Lung (tissue), 12 donors: ENCODE measurements around the gene ZSCAN20. TPM values are rescaled to one million over a fixed set of nuclear protein-coding genes. Genes with fewer than 3 reads are reported as not detected.

Experiments
- ATAC-seq: fragments of 200-7000 bp; cut with Tn5 transposase; one replicate; pipeline ENCODE4 v1.9.1; 2020; ENCODE audit warnings: moderate number of reproducible peaks; ENCODE audit not compliant: insufficient read depth, low FRiP score
- DNase-seq, 3 donors: peaks; one replicate each; pipeline ENCODE4 v3.0.0-alpha.2; 2013 to 2017
- H3K27ac ChIP-seq, 2 donors: one replicate each; pipeline ENCODE4 v1.5.1; 2013; ENCODE audit warnings: mild to moderate bottlenecking in 2 of 2, moderate library complexity in 2 of 2, control low read depth in 1 of 2, inconsistent platforms in 1 of 2, low read depth in 1 of 2, low read length in 1 of 2
- H3K27me3 ChIP-seq, 3 donors: one replicate each; pipeline ENCODE4 v1.5.1; 2013; ENCODE audit warnings: low read length in 2 of 3; ENCODE audit not compliant: control insufficient read depth in 3 of 3, insufficient read depth in 3 of 3
- H3K36me3 ChIP-seq, 4 donors: one replicate each; pipeline ENCODE4 v1.5.1; 2013; ENCODE audit warnings: low read length in 4 of 4, mild to moderate bottlenecking in 1 of 4, moderate library complexity in 1 of 4; ENCODE audit not compliant: control insufficient read depth in 4 of 4, insufficient read depth in 4 of 4
- H3K4me1 ChIP-seq, 5 donors: one replicate each; pipeline ENCODE4 v1.5.1; 2013; ENCODE audit warnings: low read length in 5 of 5, mild to moderate bottlenecking in 2 of 5, moderate library complexity in 1 of 5; ENCODE audit not compliant: control insufficient read depth in 5 of 5, insufficient read depth in 5 of 5
- H3K4me3 ChIP-seq: one replicate; pipeline ENCODE4 v1.5.1; 2013; ENCODE audit warnings: mild to moderate bottlenecking, control low read depth, moderate library complexity
- H3K9ac ChIP-seq, 2 donors: one replicate each; pipeline ENCODE4 v1.5.1; 2013; ENCODE audit warnings: low read length in 2 of 2, control low read depth in 1 of 2; ENCODE audit not compliant: insufficient read depth in 1 of 2
- H3K9me3 ChIP-seq, 4 donors: one replicate each; pipeline ENCODE4 v1.5.1; 2013; ENCODE audit warnings: low read length in 3 of 4, mild to moderate bottlenecking in 1 of 4, moderate library complexity in 1 of 4; ENCODE audit not compliant: control insufficient read depth in 4 of 4, insufficient read depth in 3 of 4
- CTCF ChIP-seq: IDR thresholded peaks from 2 replicates; pipeline ENCODE4 v1.5.1; 2012; ENCODE audit warnings: mild to moderate bottlenecking; ENCODE audit errors: control extremely low read depth, extremely low read depth
- WGBS, 2 donors: extraction: QIAGEN DNeasy Blood & Tissue Kit; methylation state at CpG; one replicate each; pipeline ENCODE4 v1.1.7; 2013; 5-methylcytosine and 5-hydroxymethylcytosine counted together
- polyA plus RNA-seq, 2 donors: library from polyadenylated mRNA; stranded (reverse); fragments of 200-250 nt; gene quantifications; one replicate each; pipeline ENCODE4 v1.2.1, GENCODE V29; 2013
- total RNA-seq, 2 donors: library from RNA; depleted of rRNA in 1 of 2; stranded (reverse); fragments of >200 nt in 1 of 2; gene quantifications; one replicate each; pipeline ENCODE4 v1.2.1, GENCODE V29; 2014 to 2021
- donor health status: control.
- donor health status: control.
- donor health status: Bipolar disorder and iron deficiency.
- donor health status: healthy.
- donor health status: DM: yes; HTN: yes; CAD: no.

ZSCAN20 gene
- total and polyA plus RNA-seq, 4 donors: 0.67 to 5.7 (median 3.2) TPM

GRCh38 chr1:33442141-33442540 lies 30.3 kb upstream of the ZSCAN20 start:
- ATAC-seq: no peak
- 73 to 88% methylated on average over 1 of the region's 1 CpG for WGBS, 2 donors

GRCh38 chr1:33443080-33443704 lies 29.3 kb upstream of the ZSCAN20 start:
- no peak overlapping the region for H3K4me3 ChIP-seq
- no peaks in the 10 kb centered on the region for H3K27me3 ChIP-seq
- no peak overlapping the region for H3K9ac ChIP-seq
- peaks cover 0 to 3% (median 0%) of the 10 kb centered on the region in 4 donors for H3K9me3 ChIP-seq
- H3K27ac ChIP-seq: no peak overlapping the region
- peaks cover 0 to 8% (median 8%) of the 10 kb centered on the region in 5 donors for H3K4me1 ChIP-seq
- no peak for ATAC-seq
- TF ChIP-seq CTCF: no peak
- WGBS, 2 donors: 48 to 51% methylated on average over 4 of the region's 4 CpGs
- no peak for DNase-seq
- H3K36me3 ChIP-seq: no peaks in the 10 kb centered on the region

More at GRCh38 chr1:33442141-33442540, 30.3 kb upstream of the ZSCAN20 start:
- no peak overlapping the region for H3K4me3 ChIP-seq
- no peak overlapping the region for H3K27ac ChIP-seq
- no peak for TF ChIP-seq CTCF
- no peaks in the 10 kb centered on the region for H3K27me3 ChIP-seq
- H3K4me1 ChIP-seq: peaks cover 0 to 8% (median 8%) of the 10 kb centered on the region in 5 donors
- no peak for DNase-seq
- no peak overlapping the region for H3K9ac ChIP-seq
- H3K36me3 ChIP-seq: no peaks in the 10 kb centered on the region
- peaks cover 0 to 3% (median 0%) of the 10 kb centered on the region in 4 donors for H3K9me3 ChIP-seq

GRCh38 chr1:33443705-33444180 lies 28.7 kb upstream of the ZSCAN20 start:
- H3K27me3 ChIP-seq: no peaks in the 10 kb centered on the region
- no peaks in the 10 kb centered on the region for H3K36me3 ChIP-seq
- no peak for TF ChIP-seq CTCF
- H3K9ac ChIP-seq: no peak overlapping the region
- no peak overlapping the region for H3K27ac ChIP-seq
- WGBS, 2 donors: 61 to 83% methylated on average over 6 of the region's 6 CpGs
- peaks cover 0 to 8% (median 8%) of the 10 kb centered on the region in 5 donors for H3K4me1 ChIP-seq
- ATAC-seq (no peak), DNase-seq (peak in 1 of 3 donors; percentile 25)
- peaks cover 0 to 3% (median 0%) of the 10 kb centered on the region in 4 donors for H3K9me3 ChIP-seq
- no peak overlapping the region for H3K4me3 ChIP-seq
